Stimulated activated CD4-positive, alpha-beta T cell treated with anti-CD3 and anti-CD28 coated beads, TNF-alpha, amount 100 ng/mL, for 4 hours (primary cell): ENCODE results near the gene FAM89B.

ENCODE experiments used
- DNase-seq, 3 experiments: peaks; one replicate each; pipeline ENCODE4 v3.0.0-alpha.2; 2020; ENCODE audit warnings: low read depth in 3 of 3

FAM89B gene

DNA sequence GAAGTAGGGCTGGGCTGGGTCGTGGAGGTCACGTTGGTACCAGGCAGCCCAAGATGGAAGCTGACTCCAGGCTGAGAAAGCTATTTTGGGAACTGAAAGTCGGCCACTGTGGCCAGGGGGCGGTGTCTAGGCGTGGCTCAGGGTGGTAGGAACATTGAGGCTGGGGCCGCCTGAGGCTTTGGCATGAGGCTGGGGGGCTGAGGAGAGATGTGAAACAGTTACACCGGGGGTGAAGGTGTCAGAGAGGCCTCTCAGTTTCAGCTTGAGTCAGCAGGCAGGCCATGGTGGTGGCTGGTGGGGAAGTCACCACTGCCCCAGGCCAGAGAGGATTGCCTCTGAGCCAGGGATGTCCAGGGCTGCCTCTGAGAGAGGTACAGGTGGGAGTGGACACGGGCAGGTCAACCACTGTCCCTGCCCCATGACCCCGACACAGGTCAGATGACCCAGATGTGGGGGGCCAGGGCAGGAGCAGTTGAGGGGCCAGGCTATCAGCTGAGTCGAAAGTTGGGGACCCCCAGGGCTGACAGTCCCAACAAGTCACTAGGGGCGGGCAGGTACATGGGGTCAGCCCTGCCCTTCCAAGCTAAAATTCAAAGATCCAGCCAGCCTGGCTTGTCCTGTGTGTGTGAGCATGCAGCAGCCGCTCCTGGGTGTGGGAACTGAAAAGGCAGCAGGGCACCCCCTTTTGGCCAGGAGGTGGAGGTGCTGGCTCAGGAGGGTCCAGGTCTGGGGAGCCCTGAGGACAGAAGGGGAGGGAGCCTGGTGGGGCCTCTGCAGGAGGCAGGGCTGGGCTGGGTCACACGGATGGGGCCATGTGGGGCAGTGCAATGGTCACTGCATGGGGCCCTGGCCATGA is 16.1 kb downstream of the FAM89B start:
- DNase-seq: peak in 2 of 3 experiments; percentile 58 to 59

DNA sequence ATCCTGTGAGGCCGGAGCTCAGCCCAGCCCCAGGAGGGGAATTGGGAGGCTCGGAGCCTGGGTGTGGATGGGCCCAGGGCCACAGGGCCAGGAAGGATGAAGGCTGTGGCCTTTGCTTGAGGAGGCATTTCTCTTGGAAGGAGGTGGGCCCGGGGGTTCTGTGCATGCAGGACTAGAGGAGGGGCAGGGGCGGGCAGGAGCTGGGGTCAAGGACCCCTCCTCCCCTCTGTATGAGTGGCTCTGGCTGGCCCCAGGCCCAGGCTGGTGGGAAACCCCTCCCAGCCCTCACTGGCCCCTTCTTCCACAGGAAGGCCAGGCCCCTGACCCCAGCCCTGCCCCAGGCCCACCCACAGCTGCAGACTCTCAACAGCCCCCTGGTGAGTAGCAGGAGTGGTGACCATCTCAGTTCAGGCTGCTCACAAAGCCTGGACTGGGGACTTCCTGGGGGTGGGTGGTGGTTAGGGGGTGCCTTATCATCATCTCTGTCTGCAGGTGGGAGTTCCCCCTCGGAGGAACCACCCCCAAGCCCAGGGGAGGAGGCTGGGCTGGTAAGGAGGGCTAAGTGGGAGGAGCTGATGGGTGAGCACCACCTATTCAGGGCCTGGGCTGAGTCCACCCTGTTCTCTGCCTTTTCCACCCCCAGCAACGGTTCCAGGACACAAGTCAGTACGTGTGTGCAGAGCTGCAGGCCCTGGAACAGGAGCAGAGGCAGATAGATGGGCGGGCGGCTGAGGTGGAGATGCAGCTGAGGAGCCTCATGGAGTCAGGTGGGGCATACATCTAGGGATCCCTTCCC is 17.3 kb downstream of the FAM89B start:
- no peak for DNase-seq

DNA sequence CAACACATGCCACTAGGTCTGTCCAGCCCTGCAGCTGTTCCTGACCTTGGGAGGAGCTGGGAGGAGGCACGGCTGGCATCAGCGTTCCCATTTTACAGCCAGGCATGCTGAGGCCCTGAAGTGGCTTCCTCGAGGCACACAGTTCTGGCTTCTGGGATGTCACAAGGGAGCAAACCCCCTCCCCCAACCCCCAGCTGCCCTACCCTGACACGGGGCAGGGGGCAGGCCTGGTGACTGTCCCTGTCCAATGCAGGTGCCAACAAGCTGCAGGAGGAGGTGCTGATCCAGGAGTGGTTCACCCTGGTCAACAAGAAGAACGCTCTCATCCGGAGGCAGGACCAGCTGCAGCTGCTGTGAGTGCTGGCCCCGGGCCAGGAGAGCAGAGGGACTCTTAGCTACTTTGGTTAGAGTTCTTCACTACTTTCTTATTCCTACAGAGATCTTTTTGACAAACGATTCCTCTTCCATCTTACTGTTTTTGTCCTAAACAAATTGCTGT is 18.0 kb downstream of the FAM89B start:
- no peak for DNase-seq

DNA sequence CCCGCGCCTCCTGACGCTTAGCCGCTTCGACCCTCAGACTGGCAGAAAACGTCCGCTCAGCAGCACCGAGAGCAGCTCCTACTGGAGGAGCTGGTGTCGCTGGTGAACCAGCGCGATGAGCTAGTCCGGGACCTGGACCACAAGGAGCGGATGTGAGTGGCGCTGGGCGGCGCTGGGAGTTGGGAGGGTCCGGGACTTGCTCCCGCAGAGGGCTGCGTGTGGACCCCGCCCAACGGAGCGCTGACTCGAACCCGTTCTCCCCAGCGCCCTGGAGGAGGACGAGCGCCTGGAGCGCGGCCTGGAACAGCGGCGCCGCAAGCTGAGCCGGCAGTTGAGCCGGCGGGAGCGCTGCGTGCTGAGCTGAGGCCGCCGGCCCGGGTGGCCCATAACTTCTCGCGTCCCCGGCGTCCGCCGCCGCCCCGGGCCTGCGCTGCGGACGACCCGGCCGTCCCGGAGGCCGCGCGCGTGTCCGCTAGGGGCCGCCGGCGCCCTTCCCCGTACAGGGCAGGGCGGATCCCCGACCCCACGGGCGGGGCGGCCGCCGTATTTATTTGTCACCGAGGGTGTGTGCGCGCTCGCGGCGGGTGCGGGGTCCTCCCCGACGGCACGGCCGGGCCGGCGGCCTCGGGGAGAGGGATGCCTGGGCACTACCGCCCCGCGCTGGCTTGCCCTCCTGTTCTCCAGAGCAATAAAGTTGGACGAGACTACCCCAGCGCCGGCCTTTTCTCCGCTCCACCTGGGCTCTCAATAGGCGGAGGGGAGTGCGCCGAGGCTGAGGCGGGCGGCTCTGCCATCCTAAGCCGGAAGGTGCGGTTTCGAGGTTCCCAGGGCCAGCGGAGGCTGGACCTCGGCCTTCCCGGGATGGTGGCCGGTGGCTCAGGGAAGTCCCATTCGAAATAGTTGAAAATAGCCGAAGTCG is 19.9 kb downstream of the FAM89B start:
- no peak for DNase-seq

- DNase-seq: no peak
Measured at GRCh38 chr11:65592858-65593517, 20.6 kb downstream of the FAM89B start.

GRCh38 chr11:65593518-65594414 is 21.4 kb downstream of the FAM89B start:
- DNase-seq: no peak

GRCh38 chr11:65595131-65595530 is 22.8 kb downstream of the FAM89B start:
- DNase-seq: no peak

DNA sequence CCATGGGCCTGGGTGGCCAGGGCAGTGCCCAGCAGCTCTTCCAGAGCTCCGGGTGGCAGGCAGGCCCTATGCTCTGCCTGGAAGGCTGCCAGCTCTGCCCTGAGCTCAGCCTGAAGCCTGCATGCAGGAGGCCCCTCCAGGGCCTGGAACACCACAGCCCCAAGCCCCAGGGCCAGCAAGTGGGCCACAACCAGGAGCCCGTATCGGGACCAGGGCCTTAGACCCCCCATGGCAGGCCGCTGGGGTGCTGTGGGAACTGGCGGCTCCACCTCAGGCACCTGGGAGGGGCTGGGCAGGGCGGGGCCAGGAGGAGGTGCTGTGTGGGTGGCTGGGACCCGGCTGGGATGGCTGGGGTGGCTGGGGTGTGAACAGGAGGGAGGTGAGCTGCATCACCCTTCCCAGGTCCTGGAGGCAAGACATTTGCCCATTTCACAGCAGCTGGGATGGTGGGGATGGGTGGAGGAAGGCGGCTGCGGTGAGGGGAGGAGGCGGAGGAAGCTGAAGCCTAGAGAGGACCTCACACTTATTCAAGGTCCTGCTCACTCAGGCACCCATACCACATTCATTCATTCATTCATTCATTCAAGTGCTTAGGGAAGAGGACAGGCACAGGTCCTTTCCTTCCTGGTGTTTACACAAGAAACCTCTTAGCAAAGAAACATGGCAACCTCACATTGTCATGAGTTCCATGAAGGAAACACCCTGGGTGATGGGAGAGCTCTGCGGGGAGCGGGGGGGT is 23.4 kb downstream of the FAM89B start, which contains the start of gene KCNK7:
TSS of gene KCNK7 (minus strand) at position 258 of the 739 bp plus-strand sequence. CDS start at position 230, 28 bp downstream.
- DNase-seq: no peak

- DNase-seq: no peak
Measured at GRCh38 chr11:65596520-65596919, 24.2 kb downstream of the FAM89B start.

DNA sequence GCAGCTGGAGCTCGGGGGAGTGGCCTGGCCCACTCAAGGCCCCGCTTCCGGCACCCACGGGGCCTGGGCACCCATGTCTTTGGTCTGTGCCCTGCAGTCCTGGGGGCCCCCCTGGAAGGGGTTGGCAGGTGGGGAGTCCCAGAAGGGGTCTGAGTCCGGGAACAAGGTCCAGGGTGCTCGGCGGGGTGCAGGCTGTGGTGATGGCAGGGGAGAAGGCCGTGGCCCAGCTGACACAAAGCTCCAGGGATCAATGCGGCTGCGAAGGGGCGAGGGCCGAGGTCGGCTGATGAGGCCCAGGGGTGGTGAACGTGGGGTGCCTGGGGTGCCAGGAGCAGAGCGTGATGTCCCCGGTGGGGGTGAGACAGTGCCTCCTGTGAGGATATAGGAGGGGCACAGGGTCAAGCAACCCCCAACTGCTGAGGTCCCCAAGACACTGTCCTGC is 25.9 kb downstream of the FAM89B start:
- DNase-seq: no peak

- DNase-seq: no peak
Measured at GRCh38 chr11:65599216-65599954, 27.0 kb downstream of the FAM89B start.

- no peak for DNase-seq
Measured at GRCh38 chr11:65599955-65600246, 27.6 kb downstream of the FAM89B start.

DNA sequence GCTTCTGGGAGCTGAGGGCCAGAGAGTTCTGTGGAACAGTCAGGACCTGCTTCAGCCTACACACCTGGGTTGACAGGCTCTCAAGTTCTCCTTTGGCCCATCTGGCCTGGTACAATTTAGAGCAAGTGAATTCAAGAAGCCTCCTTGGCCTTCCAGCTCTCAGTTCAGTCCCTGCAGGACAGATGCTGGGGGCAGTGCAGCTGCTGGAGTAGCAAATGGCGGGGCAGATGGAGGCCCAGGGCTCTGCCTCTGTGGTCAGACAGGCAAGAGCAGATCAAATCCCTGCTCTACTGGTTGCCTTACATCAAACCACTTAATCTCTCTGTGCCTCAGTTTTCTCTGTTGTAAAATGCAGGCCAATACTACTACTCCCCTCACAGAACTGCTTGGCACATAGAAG is 31.9 kb downstream of the FAM89B start:
- DNase-seq: no peak

GRCh38 chr11:65606876-65607613 is 34.7 kb downstream of the FAM89B start:
- DNase-seq: no peak

GRCh38 chr11:65607614-65608426 is 35.5 kb downstream of the FAM89B start:
- no peak for DNase-seq

DNA sequence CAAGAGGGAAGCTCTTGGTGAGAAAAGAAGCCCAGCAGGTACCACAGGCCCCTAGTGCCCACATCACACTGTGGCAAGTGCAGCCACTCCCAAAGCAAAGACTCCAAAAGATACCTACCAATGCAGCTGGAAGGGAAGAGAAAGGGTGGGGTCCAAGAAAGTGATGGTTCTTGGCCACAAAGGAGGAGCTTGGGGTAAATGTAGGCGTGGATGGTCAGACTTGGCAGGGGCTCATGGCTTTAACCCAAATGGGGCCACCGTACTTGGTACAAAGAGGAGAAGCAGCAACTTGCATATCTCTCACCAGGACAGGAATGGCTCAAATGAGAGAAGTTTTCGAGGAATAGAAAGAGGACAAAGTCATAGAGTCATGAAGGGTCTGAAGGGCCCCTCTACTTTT is 36.9 kb downstream of the FAM89B start:
- no peak for DNase-seq

GRCh38 chr11:65609665-65610064 is 37.3 kb downstream of the FAM89B start:
- DNase-seq: no peak
